Nucleus accumbens (tissue), 56 donors: ENCODE measurements around the gene SLC6A11.

Experiments used
- DNase-seq, 56 donors: peaks; one replicate each; lab custom pipeline; 2025; lab: John Stamatoyannopoulos, UW

SLC6A11 gene

DNA sequence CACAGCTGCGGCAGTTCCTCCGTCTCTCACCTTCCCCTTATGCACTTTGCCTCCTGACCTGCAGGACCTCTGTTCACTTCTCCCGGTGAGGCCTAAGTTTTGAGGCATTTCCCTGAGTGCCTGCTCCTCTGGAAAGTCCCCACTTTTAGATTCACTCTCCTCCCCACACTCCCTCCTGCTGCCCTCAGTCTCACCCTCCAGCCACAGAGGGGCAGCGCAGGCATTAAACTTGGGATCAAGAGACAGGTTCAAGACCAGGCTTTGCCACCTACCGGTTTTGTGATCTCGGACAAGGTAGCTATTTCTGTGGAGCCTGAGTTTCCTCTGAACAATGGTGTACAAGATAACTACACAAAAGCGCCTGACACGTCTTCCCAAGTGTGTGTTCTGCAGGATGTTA, 19.4 kb downstream of the SLC6A11 start:
- no peak for DNase-seq

DNA sequence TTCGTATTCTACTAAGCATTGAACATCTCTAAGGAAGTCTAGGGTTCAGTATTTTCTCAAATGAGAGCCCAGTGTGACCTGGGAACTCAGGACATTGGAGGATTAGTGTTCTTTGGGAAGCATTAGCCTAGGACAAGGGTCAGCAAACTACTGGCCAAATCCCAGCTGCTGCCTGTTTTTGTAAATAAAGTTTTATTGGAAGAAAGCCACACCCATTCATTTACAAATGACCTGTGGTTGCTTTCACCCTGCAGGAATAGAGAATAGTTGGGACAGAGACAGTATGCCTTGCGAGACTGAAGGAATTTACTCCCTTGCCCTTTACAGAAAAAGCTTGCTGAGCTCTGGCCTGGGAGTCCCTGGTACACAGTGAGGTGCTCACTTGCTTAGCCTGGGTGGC, 20.6 kb downstream of the SLC6A11 start:
- DNase-seq = no peak

DNA sequence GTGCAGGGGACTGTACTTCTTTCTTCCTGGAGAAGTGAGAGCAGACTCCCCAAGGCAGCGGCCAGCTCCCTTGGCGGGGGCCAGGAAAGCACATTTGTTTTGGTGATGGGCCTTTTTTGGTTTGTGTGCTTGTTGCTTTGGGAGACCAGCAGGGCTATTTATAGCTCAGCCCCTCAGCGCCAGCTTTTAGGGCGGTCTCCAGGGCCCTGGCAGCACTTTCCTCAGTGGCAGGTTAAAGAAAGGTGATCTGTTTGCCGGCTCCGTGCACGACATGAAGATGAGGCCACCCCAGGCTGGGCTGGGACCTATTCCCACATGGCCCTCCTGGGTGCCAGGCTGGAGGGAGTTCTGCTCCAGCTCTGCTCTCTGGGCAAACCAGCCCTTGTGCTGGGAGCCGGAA, 21.8 kb downstream of the SLC6A11 start:
- peak in 22 of 56 donors; percentile 8 to 73 (median 42) for DNase-seq

DNA sequence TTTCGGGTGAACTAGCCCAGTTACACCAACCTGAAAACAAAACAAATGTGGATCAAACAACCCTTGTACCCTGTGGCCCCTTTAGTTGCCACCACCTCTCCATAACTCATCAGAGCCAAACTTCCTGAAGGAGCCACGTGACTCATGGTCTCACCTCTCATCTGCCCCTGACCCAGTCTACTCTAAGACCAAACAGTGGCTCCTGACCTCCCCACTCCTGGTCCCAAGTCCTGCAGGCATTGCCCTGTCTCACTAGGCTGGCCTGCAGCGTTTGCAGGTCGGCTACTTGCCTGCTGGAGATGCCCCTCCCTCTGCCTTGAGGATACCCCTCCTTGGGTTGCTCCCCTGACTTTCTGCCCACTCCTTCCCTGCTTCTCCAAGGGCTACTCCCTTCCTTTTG, 23.1 kb downstream of the SLC6A11 start:
- no peak for DNase-seq

DNA sequence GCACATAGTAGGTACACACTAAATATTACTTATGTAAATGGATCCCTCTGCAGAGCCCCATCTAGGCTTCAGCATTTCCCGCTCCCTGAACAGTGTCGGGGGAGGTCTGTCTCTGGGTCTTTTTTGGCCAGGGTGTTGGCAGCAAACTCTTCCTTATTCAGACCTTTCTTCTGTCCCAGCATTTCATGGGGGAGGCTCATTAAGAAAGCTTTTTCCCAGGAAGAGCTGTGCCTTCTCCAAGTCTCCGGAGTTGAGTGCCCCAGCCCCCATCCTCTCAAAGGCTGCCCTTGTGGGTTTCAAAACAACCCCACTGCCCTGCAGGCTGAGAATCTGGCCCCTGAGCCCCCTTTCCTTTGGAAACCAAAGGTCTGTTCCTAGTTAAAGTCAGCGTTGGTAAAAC, 25.1 kb downstream of the SLC6A11 start:
- DNase-seq = peak in 10 of 56 donors; percentile 20 to 60 (median 37)

DNA sequence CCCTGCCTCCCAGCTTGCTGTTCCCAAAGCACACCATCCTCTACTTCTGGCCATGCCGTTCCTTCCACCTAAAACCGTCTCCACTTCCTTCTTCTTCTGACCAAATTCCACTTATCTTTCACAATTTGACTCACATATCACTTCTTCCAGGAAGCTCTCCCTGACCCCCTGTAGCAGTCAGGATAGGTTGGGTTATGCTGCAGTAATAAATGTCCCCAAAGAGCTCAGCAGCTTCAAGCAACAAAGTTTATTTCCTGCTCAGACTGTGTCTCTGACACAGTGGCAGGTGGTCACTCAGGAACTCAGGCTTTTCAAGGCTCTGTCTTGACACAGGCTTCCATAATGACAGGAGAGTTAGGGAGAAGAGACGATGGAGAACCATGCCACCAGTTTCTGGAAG, 27.4 kb downstream of the SLC6A11 start:
- DNase-seq = no peak

DNA sequence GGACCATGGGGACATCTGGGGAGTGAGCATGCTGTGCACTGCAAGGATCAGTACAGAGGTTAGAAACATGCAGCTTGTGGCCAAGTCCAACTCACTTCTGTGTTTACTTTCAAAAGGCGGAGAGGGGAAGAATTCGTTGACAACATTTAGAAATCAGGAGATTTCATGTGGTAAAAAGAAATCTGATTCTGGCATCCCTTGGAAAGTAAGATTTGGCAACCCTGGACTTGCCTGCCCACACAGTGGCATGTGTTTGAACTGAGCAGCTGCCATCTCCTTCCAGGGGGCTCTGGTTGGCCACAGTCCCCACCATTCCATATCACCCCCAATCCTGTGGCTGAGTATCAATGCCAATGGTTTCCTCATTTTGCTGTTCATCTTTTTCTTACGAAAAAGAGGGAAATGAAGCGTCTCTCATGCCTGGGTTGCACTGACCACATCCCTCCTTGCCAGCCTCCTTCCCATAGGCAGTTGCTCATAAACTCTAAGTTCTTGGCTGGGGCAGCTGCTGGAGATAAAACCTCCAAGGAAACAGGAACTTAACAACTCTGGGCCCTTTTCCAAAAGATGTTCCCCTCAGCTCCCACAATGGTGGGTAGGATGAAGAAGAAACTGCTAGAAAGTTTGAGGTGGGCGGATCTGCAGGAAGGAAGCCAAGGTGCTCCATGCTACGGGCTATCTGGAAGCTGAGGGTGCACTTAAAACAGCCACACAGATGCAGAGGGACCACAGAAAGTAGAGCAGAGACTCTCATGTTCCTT, 29.2 kb downstream of the SLC6A11 start:
- no peak for DNase-seq

DNA sequence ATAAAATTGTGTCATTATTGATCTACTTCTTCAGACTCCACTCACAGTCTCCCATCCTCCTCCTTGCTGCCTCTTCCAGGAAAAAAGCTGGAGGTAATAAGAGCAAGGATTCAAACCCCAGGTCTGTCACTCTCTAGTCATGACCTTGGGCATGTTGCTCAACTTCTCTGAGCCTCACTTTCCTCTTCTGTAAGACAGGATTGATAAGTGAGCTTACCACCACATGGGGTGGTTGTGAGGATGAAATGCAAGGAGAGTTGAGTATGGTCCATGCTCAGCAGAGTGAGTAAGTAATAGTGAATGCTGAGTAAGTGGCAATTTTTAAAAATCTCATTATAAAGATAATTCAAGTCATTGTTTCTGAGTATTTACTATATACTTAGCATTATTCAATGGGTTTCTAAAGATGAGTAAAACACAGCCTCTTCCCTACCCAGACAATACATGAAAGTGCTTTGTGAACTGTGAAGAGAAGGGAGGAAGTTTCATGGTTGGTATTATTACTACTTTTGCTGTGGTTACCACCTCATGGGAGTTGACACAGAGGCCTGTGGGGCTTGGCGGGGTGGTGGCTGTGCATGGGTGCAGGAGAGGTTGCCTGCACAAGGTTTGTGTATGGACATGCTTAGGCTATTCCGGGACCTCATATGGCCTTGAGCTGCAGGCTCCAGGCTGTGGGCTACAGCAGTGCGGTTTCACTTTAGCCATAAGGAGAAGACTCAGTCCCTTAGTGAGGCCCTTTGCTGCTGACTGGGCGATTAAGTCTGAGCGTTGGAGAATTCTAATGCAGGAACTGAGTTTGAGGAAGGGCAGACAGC, 30.0 kb downstream of the SLC6A11 start:
- peak in 1 of 56 donors; percentile 16 for DNase-seq

DNA sequence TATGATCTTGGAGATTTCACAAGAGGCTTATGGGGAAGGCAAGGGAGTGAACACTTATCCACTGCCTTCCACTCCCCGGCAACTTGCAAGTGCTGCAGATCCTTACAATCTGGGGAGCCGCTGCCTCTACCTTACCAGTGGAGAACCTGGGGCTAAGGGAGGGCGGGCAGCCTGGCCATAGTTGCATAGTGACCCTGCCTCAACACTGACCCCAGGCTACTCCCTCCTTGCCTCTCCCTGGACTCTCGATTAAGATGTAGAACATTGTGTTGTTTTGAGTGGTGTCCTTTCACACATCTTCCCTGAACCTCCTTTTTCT, 30.6 kb downstream of the SLC6A11 start:
- no peak for DNase-seq

DNA sequence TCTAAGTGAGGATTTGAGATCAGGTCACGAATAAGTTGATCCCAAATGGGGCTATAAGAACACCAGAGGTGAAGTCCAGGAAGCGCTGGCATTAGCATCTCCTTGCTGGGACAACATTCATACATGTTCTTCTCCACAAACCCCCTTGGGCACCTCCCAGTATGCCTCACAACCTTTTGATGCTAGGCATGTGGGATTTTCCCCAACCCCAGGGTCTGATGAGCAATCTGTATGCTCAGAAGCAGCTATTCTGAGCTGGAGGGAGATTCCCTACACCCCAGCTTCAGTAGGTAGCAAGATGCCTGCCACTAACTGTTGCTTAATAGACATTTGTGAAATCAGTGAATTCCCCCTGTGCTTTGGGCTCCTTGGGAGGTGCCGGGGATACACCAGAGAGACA, 32.2 kb downstream of the SLC6A11 start:
- DNase-seq = no peak

DNA sequence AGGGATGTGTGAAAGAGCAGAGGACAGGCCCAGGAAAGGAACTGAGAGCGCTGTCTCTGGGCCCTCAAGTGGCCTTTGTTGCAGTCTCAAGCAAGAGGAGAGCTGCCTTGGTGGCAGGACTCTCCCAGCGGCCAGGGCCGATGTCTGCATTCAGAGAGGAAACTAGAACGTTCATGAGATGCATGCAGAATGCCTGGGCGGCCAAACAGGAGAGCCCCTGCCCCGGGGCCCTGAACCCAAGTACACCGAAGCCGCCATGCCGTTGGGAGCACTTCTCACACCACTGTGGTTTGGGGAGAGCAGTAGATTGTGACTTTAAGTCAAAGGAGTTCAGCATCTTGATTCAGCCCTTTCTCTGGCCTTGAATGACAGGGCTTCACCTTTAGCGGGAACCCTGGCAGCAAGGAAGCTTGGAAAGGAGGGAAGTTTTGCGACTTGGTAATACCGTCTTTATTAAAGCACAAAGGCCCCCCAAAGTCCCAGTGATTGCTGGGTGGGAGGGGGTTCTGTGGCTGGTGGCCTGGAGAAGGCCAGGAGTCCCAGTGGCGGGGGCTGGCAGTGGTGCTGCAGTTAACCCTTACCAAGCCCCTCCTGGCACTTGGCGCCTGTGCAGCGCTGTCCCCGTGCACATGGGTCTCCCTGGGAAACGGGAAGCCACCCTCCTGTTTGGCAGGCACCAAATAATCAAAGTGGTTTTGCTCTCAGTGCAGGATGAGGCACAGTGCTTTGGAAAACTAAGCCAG, 36.2 kb downstream of the SLC6A11 start:
- DNase-seq = peak in 27 of 56 donors; percentile 14 to 73 (median 43)

DNA sequence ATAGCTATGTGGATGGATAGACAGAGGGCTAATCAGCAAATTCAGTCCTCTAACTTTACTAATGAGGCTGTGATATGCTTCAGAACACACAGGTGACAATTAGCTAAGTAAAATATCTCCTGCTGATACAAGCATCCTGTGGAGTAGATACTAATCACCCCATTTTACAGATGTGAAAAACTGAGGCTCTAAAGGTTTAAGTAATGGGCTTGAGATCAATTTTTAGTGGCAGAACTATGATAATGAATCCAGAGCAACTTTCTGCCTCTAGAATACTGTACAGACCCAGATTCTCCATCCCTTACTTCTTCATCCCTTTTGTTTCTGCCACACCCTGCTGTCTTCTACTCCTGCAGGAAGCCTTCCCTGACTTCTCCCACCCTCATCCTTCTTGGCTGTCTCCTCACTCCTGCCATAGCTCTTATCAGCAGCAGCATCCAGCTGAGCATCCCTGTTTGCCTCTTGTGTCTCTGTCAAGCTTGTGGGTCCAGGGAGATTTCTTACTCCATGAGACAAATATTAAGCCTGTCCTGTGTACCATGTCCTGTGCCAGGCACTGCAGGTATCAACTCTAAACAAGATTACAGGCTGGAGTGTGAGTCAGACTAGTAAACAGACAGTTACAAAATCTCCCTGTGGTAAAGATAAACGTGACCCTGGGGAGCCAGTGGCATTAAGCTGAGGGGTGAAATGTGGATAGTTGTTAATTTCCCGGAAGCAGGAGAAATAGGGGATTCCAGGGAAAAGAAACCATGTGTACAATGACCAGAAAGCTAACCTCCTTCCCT, 39.2 kb downstream of the SLC6A11 start:
- DNase-seq = no peak

DNA sequence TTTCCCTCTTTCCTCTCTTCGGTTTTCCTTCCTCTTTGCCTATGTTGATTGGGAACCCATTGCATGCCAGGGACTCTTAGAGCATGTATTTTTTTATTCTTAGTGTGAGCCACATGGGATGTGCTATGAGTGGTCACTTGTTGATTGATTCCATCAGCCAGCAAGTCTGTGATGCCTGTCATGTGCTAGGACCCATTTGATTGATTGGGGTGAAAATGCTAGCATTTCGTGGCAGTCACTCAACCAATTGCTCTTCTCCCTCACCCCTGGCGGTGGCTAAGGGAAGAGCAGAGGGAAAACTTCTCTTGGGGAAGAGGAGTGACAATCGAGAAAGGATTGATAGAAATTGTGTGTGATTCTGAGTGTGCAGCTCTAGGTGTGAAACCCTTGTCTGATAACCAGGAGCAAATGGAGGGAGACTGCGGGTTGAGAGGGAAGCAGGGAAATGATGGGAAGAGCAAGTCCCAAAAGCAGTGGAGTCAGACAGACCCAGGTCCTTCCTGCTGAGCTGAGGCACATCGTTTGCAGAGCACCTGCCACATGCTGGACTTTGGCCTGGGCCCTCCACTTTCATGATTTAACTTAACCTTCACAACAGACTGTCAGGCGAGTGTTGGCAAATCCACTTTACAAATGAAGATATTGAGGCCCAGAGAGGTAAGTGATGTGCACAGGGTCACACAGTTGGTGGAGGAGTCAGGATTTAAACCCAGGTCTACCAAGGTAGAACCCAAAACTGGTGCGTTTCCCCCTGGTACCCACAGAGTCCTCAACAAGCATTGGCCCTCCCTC, 40.0 kb downstream of the SLC6A11 start:
- no peak for DNase-seq

DNA sequence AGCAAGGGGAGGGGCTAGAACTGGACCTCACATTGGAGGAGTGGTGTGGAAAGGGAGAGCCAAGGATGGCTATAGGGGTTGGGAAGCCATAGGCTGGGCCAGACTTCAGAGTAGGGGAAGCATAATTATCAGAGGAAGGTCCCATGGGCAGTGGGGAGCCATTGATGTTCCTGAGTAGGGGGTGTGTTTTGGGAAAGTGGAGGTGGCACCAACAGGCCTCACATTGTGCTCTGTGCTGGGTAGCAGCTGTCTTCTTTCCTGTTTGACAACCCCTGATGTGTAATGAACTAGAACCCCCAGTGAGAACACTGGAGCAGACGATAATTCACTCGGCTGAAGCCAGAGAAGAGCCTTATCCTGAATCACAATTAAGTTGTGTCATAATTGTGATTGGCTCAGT, 41.2 kb downstream of the SLC6A11 start:
- no peak for DNase-seq

DNA sequence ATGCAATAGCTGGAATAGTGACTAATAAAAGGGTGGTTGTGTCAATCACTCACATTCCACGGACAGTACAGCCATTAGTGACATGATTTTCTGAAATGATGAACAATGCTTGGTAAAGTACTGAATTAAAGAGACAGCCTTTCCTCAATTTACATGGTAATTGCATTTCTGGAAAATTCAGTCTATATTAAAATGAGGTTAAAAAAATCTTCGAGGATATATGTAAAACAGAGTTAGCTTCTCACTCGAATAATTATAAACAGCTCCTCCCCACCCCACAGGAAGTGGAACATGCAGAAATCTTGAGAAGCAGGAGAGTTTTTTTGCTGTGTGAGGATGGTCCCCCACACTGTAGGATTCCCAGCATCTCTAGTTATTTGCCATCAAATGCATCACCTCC, 42.1 kb downstream of the SLC6A11 start:
- DNase-seq = no peak

DNA sequence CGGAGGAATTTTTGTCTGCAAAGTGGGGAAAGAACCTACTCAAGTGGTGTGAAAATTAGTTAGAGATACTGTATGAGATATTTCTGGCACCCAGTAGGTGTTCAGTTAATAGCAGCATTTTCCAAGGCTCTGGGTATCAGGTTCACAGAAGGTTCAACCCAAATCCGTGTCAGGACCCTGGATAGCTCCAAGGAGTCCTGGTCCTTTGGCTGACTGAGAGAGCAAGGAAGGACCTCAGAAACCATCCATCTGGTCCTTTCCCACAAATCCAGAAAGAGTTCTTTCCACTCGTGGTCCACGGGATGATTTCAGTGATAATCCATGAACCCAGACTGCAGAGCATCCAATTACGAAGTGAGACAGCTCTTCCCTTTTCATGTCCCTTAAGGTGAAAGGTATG, 51.4 kb downstream of the SLC6A11 start:
- DNase-seq = no peak

DNA sequence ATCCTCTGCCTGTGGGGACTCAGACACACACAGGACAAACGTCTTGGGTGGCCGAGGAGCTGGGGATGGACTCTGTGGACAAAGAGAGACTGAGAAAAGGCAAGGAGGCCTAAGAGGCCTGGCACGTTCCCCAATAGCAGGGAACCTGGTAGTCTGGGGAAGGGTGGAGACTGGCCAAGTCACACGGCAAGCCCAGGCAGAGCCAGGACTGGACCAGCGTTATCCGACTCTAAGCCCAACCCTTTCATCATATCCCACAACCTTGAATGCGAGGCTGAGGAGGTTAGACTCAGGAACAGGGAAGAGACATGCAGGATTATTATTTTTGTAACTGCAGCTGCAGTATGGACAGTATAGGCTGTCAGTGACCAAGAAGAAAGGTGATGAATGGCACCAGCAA, 53.4 kb downstream of the SLC6A11 start:
- DNase-seq = peak in 3 of 56 donors; percentile 4 to 24 (median 14)

DNA sequence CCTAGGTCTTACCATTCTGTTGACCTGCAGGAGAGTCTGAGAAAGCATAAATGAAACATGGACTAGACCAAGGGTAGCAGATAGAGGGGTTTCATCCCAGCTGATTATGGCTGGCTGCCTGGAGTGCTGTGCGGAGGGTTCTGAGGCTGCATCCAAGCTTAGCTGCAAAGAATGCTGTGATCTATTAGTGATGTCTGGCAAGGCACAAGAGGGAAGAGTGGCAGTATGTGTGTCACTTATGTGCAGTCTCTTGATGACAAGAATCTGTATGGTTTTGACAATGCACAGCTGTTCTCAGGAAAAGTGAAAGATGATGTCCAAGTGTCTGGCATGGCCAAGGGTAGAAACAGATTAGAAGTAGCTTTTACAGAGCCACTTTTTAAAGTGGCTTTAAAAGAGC, 54.3 kb downstream of the SLC6A11 start:
- DNase-seq = no peak

DNA sequence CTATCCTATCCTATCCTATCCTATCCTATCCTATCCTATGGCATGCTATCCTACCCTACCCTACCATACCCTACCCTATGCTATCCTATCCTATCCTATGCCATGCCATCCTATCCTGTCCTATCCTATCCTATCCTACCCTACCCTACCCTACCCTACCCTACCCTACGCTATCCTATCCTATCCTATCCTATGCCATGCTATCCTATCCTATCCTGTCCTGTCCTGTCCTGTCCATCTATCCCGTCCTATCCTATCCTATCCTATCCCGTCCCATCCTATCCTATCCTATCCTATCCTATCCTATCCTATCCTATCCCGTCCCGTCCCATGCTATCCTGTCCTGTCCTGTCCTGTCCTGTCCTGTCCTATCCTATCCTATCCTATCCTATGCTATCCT, 57.4 kb downstream of the SLC6A11 start:
- DNase-seq = no peak

DNA sequence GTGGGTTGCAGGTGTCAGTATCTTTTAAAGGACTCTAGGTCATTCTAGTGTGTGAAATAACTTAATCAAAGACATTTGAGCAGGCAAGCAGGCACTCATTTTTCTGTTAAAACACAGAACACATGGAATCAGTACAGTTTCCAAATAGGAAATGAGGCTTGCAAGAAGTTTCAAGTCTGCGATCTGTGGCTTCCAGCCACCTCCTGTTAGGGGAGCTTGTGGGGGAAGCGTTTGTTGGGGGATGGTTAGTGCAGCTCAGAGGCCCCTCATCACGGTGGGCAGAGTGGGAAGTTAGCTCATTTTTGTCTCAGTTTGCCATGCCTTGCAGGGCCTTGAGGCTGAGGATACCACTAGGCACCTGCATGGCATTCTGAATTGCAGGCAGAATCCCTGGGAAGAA, 59.9 kb downstream of the SLC6A11 start:
- no peak for DNase-seq
